Measurements from ENCODE around the gene MAP3K3.
"Not testable (repeated sequence)": the region's sequence is repeated elsewhere in the genome, so short reads cannot be mapped to it uniquely, and the experiment has no call there.

The MAP3K3 gene

DNA sequence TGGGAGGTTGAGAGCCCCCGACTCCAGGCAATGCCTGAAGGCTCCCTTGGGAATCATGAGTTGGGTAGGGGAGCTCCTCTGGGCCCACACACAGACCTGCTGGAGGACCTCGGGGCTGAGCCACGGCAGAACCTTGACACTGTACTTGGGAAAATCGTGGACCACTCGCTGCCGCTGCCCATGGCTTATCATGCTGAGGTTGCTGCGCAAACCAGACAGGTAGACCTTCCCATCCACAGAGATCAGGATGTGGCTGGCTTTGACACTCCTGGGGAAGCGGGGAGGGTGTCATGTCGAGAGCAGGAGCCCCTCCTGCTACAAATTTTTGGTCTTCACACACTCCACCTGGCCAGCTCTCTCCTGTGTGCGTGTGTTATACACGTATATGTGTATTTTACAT lies 84.9 kb downstream of the MAP3K3 start:
- ATAC-seq (ENCODE audit: low read depth) (no peak), DNase-seq (ENCODE audit: low spot score) (no peak)
- no peaks in the 10 kb centered on the region for H3K27me3 ChIP-seq (ENCODE audit: insufficient read depth, poor library complexity, severe bottlenecking)
- H3K27ac ChIP-seq (ENCODE audit: poor library complexity, severe bottlenecking), result no peak overlapping the region
- peaks cover 19% of the 10 kb centered on the region for H3K36me3 ChIP-seq (ENCODE audit: low read depth)
- H3K4me3 ChIP-seq (ENCODE audit: severe bottlenecking), result no peak overlapping the region
- H3K9me3 ChIP-seq (ENCODE audit: severe bottlenecking), result no peaks in the 10 kb centered on the region
- H3K4me1 ChIP-seq (ENCODE audit: insufficient read depth, poor library complexity, severe bottlenecking), result no peaks in the 10 kb centered on the region
- TF ChIP-seq, protein P1, sequence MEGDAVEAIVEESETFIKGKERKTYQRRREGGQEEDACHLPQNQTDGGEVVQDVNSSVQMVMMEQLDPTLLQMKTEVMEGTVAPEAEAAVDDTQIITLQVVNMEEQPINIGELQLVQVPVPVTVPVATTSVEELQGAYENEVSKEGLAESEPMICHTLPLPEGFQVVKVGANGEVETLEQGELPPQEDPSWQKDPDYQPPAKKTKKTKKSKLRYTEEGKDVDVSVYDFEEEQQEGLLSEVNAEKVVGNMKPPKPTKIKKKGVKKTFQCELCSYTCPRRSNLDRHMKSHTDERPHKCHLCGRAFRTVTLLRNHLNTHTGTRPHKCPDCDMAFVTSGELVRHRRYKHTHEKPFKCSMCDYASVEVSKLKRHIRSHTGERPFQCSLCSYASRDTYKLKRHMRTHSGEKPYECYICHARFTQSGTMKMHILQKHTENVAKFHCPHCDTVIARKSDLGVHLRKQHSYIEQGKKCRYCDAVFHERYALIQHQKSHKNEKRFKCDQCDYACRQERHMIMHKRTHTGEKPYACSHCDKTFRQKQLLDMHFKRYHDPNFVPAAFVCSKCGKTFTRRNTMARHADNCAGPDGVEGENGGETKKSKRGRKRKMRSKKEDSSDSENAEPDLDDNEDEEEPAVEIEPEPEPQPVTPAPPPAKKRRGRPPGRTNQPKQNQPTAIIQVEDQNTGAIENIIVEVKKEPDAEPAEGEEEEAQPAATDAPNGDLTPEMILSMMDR (IDR thresholded peaks at IDR 0.05; ENCODE audit: poor library complexity, severe bottlenecking), result no peak

- peaks cover 25% of the 10 kb centered on the region for H3K36me3 ChIP-seq (ENCODE audit: low read depth)
- DNase-seq (ENCODE audit: low spot score) (no peak), ATAC-seq (ENCODE audit: low read depth) (no peak)
These were observed 86.9 kb downstream of the MAP3K3 start for GRCh38 chr17:63709110-63709509.

DNA sequence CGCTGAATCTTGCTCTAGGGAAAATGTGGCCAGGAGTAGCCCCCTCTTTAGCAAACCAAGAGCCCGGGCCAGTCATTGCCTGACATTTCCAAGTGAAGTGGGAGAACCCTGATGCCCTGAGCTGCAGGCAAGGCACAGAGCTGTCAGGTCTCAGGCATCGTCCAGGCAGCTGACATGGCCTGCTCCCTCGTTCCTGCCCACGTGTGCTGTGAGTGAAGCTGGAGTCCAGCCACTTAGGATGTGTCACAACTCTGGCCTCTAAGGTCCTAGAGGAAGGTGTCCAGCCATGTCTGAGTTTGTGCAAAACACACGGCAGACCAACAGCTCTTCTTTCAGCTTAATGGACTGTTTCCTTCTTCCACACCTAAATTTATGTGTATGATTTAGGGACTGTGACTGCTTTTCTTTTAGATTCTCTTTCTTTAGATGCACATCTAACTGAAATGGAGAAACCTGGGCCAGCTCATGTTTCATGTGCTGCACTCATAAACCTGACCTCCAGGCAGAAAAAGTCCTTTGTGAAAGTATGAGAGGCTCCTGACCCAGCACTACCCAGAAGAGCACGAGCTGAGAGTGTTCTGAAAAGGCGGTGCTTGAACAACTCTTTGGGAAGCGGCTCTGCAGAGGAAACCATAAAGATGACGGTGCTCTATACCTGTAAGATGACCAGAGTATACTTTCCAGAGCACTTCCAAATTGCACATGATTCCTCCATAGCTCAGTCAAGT lies 92.5 kb downstream of the MAP3K3 start:
- ATAC-seq (ENCODE audit: low read depth) (no peak), DNase-seq (ENCODE audit: low spot score) (no peak)
- Histone ChIP-seq H3K27ac (ENCODE audit: poor library complexity, severe bottlenecking) (no peak overlapping the region), H3K4me3 (ENCODE audit: severe bottlenecking) (no peak overlapping the region), H3K4me1 (ENCODE audit: insufficient read depth, poor library complexity, severe bottlenecking) (no peaks in the 10 kb centered on the region), H3K36me3 (ENCODE audit: low read depth) (peaks cover 29% of the 10 kb centered on the region), H3K27me3 (ENCODE audit: insufficient read depth, poor library complexity, severe bottlenecking) (no peaks in the 10 kb centered on the region), H3K9me3 (ENCODE audit: severe bottlenecking) (no peaks in the 10 kb centered on the region)
- TF ChIP-seq, protein P1 (IDR thresholded peaks at IDR 0.05; ENCODE audit: poor library complexity, severe bottlenecking), result no peak

More at GRCh38 chr17:63709110-63709509, 86.9 kb downstream of the MAP3K3 start:
- Histone ChIP-seq H3K27me3 (ENCODE audit: insufficient read depth, poor library complexity, severe bottlenecking) (no peaks in the 10 kb centered on the region), H3K27ac (ENCODE audit: poor library complexity, severe bottlenecking) (no peak overlapping the region), H3K9me3 (ENCODE audit: severe bottlenecking) (no peaks in the 10 kb centered on the region), H3K4me1 (ENCODE audit: insufficient read depth, poor library complexity, severe bottlenecking) (no peaks in the 10 kb centered on the region), H3K4me3 (ENCODE audit: severe bottlenecking) (no peak overlapping the region)
- TF ChIP-seq, protein P1 (IDR thresholded peaks at IDR 0.05; ENCODE audit: poor library complexity, severe bottlenecking), result no peak

- Histone ChIP-seq H3K27me3 (ENCODE audit: insufficient read depth, poor library complexity, severe bottlenecking) (no peaks in the 10 kb centered on the region), H3K9me3 (ENCODE audit: severe bottlenecking) (no peaks in the 10 kb centered on the region), H3K4me1 (ENCODE audit: insufficient read depth, poor library complexity, severe bottlenecking) (no peaks in the 10 kb centered on the region), H3K36me3 (ENCODE audit: low read depth) (peaks cover 20% of the 10 kb centered on the region), H3K27ac (ENCODE audit: poor library complexity, severe bottlenecking) (no peak overlapping the region), H3K4me3 (ENCODE audit: severe bottlenecking) (no peak overlapping the region)
- ATAC-seq (ENCODE audit: low read depth), result no peak
- no peak for DNase-seq (ENCODE audit: low spot score)
- TF ChIP-seq, protein P1 (IDR thresholded peaks at IDR 0.05; ENCODE audit: poor library complexity, severe bottlenecking), result no peak
These were observed 94.2 kb downstream of the MAP3K3 start for GRCh38 chr17:63716426-63716825.

GRCh38 chr17:63718988-63719387 lies 96.8 kb downstream of the MAP3K3 start:
- no peaks in the 10 kb centered on the region for H3K4me1 ChIP-seq (ENCODE audit: insufficient read depth, poor library complexity, severe bottlenecking)
- ATAC-seq (ENCODE audit: low read depth), result no peak
- H3K27ac ChIP-seq (ENCODE audit: poor library complexity, severe bottlenecking), result no peak overlapping the region
- DNase-seq (ENCODE audit: low spot score), result no peak
- H3K4me3 ChIP-seq (ENCODE audit: severe bottlenecking), result no peak overlapping the region
- TF ChIP-seq, protein P1 (IDR thresholded peaks at IDR 0.05; ENCODE audit: poor library complexity, severe bottlenecking), result no peak
- H3K27me3 ChIP-seq (ENCODE audit: insufficient read depth, poor library complexity, severe bottlenecking), result no peaks in the 10 kb centered on the region
- no peaks in the 10 kb centered on the region for H3K9me3 ChIP-seq (ENCODE audit: severe bottlenecking)
- H3K36me3 ChIP-seq (ENCODE audit: low read depth), result peaks cover 28% of the 10 kb centered on the region

- not testable (repeated sequence) for H3K27ac ChIP-seq (ENCODE audit: poor library complexity, severe bottlenecking); H3K4me3 ChIP-seq (ENCODE audit: severe bottlenecking); DNase-seq (ENCODE audit: low spot score); H3K27me3 ChIP-seq (ENCODE audit: insufficient read depth, poor library complexity, severe bottlenecking); H3K4me1 ChIP-seq (ENCODE audit: insufficient read depth, poor library complexity, severe bottlenecking); ATAC-seq (ENCODE audit: low read depth); H3K9me3 ChIP-seq (ENCODE audit: severe bottlenecking)
- peaks cover 35% of the 10 kb centered on the region for H3K36me3 ChIP-seq (ENCODE audit: low read depth)
These were observed 98.0 kb downstream of the MAP3K3 start for GRCh38 chr17:63720194-63720593.

Measured in RWPE2 (cell line).